GM23338 (cell line): ENCODE measurements around the gene NGEF. TPM values are rescaled to one million over a fixed set of nuclear protein-coding genes. Genes with fewer than 3 reads are reported as not detected.

Experiments used
- ATAC-seq: fragments of 200-7000 bp; cut with Tn5 transposase; 3 replicates; pipeline ENCODE4 v1.9.1; 2020
- DNase-seq: peaks from one replicate; pipeline ENCODE4 v3.0.0-alpha.2; 2015; ENCODE audit warnings: low spot score
- H2AFZ ChIP-seq: fragments of 200-600 bp; sonication (generic); 2 replicates; pipeline ENCODE4 v1.8.0; 2016; ENCODE audit warnings: antibody characterized with exemption, mild to moderate bottlenecking, moderate library complexity
- H3F3A ChIP-seq: fragments of 200-600 bp; sonication (generic); replicated peaks from 2 replicates; pipeline ENCODE4 v1.8.0; 2017; ENCODE audit warnings: antibody characterized with exemption, mixed run types, low read depth
- H3K27ac ChIP-seq: fragments of 200-600 bp; sonication (generic); 2 replicates; pipeline ENCODE4 v1.6.1; 2016; ENCODE audit warnings: low read depth
- H3K27me3 ChIP-seq: fragments of 200-600 bp; sonication (generic); 2 replicates; pipeline ENCODE4 v1.8.0; 2016; ENCODE audit warnings: mild to moderate bottlenecking, mixed run types, moderate library complexity; ENCODE audit not compliant: insufficient read depth
- H3K36me3 ChIP-seq: fragments of 200-600 bp; sonication (generic); 2 replicates; pipeline ENCODE4 v1.8.0; 2016; ENCODE audit warnings: mild to moderate bottlenecking; ENCODE audit not compliant: insufficient read depth
- H3K4me1 ChIP-seq: fragments of 200-600 bp; sonication (generic); 2 replicates; pipeline ENCODE4 v1.8.0; 2016; ENCODE audit warnings: mild to moderate bottlenecking, moderate library complexity; ENCODE audit not compliant: insufficient read depth
- H3K4me2 ChIP-seq: fragments of 200-600 bp; sonication (generic); 2 replicates; pipeline ENCODE4 v1.7.1; 2017; ENCODE audit warnings: mixed run types
- H3K4me3 ChIP-seq: fragments of 200-600 bp; sonication (generic); 2 replicates; pipeline ENCODE4 v1.6.1; 2016; ENCODE audit warnings: mixed run types
- H3K79me2 ChIP-seq: fragments of 200-600 bp; sonication (generic); replicated peaks from 2 replicates; pipeline ENCODE4 v1.8.0; 2017; ENCODE audit warnings: mild to moderate bottlenecking; ENCODE audit not compliant: insufficient read depth
- H3K9me2 ChIP-seq: fragments of 200-600 bp; sonication (generic); 2 replicates; pipeline ENCODE4 v1.8.0; 2017; ENCODE audit not compliant: insufficient read depth
- H4K20me1 ChIP-seq: fragments of 200-600 bp; sonication (generic); replicated peaks from 2 replicates; pipeline ENCODE4 v1.8.0; 2017; ENCODE audit warnings: mild to moderate bottlenecking; ENCODE audit not compliant: insufficient read depth
- H3K27ac Mint-ChIP-seq: 2 replicates; pipeline ENCODE4 v1.8.0; 2020; ENCODE audit warnings: inconsistent platforms, mild to moderate bottlenecking, moderate library complexity, mixed read lengths
- H3K27me3 Mint-ChIP-seq: 3 replicates; pipeline ENCODE4 v1.8.0; 2022; ENCODE audit warnings: low read depth, mild to moderate bottlenecking, moderate library complexity, mixed read lengths, inconsistent platforms; ENCODE audit not compliant: insufficient read depth, poor library complexity
- H3K36me3 Mint-ChIP-seq: 3 replicates; pipeline ENCODE4 v1.8.0; 2021; ENCODE audit warnings: low read depth, mild to moderate bottlenecking, inconsistent platforms, moderate library complexity, mixed read lengths
- H3K4me1 Mint-ChIP-seq: 3 replicates; pipeline ENCODE4 v1.8.0; 2020; ENCODE audit warnings: mild to moderate bottlenecking, inconsistent platforms, mixed read lengths
- H3K4me3 Mint-ChIP-seq: 3 replicates; pipeline ENCODE4 v1.8.0; 2021; ENCODE audit warnings: moderate library complexity, mild to moderate bottlenecking, inconsistent platforms, mixed read lengths
- H3K9me3 Mint-ChIP-seq: 3 replicates; pipeline ENCODE4 v1.8.0; 2020; ENCODE audit warnings: moderate library complexity, mild to moderate bottlenecking, inconsistent platforms, mixed read lengths
- CTCF ChIP-seq, 2 experiments: fragments of 200-600 bp in 1 of 2; sonication (generic) in 1 of 2; conservative IDR thresholded peaks; 2 replicates each; pipeline versions ENCODE4 v1.5.1 to v1.6.1; 2016 to 2017; ENCODE audit warnings: antibody characterized with exemption in 2 of 2, low read depth in 2 of 2, mild to moderate bottlenecking in 2 of 2, moderate library complexity in 1 of 2
- JUNB ChIP-seq: IDR thresholded peaks from one replicate; pipeline ENCODE4 v1.6.1; 2016; ENCODE audit warnings: antibody characterized with exemption; ENCODE audit not compliant: unreplicated experiment
- NANOG ChIP-seq: IDR thresholded peaks from 2 replicates; pipeline ENCODE4 v1.6.1; 2016; ENCODE audit warnings: antibody characterized with exemption, borderline replicate concordance
- POLR2AphosphoS5 ChIP-seq: IDR thresholded peaks from 2 replicates; pipeline ENCODE4 v1.6.1; 2016; ENCODE audit warnings: antibody characterized with exemption, low read depth
- STAT1 ChIP-seq: IDR thresholded peaks from one replicate; pipeline ENCODE4 v1.6.1; 2016; ENCODE audit warnings: antibody characterized with exemption; ENCODE audit not compliant: unreplicated experiment
- ZNF114 ChIP-seq: fragments of 250-450 bp; sonication (Bioruptor Pico); IDR thresholded peaks from 2 replicates; pipeline ENCODE4 v1.5.0; 2020; ENCODE audit warnings: mild to moderate bottlenecking, moderate library complexity
- ZNF331 ChIP-seq: fragments of 250-450 bp; sonication (Bioruptor Pico); IDR thresholded peaks from 2 replicates; pipeline ENCODE4 v1.5.0; 2020; ENCODE audit warnings: low read depth, mild to moderate bottlenecking, moderate library complexity
- ZNF462 ChIP-seq: fragments of 250-450 bp; sonication (Bioruptor Pico); IDR thresholded peaks from 2 replicates; pipeline ENCODE4 v1.5.0; 2020; ENCODE audit warnings: mild to moderate bottlenecking, moderate library complexity
- polyA plus RNA-seq: library from polyadenylated mRNA; unstranded; fragments of >200 nt; fragmentation: Nextera tagmentation; extraction: Ambion mirVana; gene quantifications from 2 replicates; pipeline ENCODE4 v1.2.1, GENCODE V29; 2016
- total RNA-seq: library from RNA; depleted of rRNA; stranded (reverse); fragments of >200 nt; shearing (Covaris generic); gene quantifications from 2 replicates; pipeline ENCODE4 v1.2.3, GENCODE V29; 2014
- TF ChIP-seq, protein P1 (sequence below): IDR thresholded peaks from 2 replicates; pipeline ENCODE4 v1.6.1; 2016; ENCODE audit warnings: antibody characterized with exemption

The NGEF gene
- total and polyA plus RNA-seq, 2 experiments from 2014 or later: 1.8 to 5.4 TPM

- TF ChIP-seq STAT1 (no peak), ZNF331 (CRISPR knock-in tag) (no peak)
- H3K36me3 ChIP-seq: no peaks in the 10 kb centered on the region
- no peak overlapping the region for H3K4me3 ChIP-seq
- DNase-seq: no peak
- H3K9me2 ChIP-seq: no peaks in the 10 kb centered on the region
- Mint-ChIP-seq H3K27me3 (peaks cover 6% of the 10 kb centered on the region), H3K27ac (no peak overlapping the region), H3K4me1 (peaks cover 10% of the 10 kb centered on the region; the same call in 2 of the 3 replicates), H3K36me3 (no peaks in the 10 kb centered on the region), H3K4me3 (no peak overlapping the region), H3K9me3 (no peaks in the 10 kb centered on the region)
- no peaks in the 10 kb centered on the region for H4K20me1 ChIP-seq
- no peak overlapping the region for H3K27ac ChIP-seq
- no peak overlapping the region for H3K4me2 ChIP-seq
- H3K79me2 ChIP-seq: no peaks in the 10 kb centered on the region
- ATAC-seq: no peak
- no peaks in the 10 kb centered on the region for H3K27me3 ChIP-seq
- 0 out of 2 replicates have a peak, but pooled peaks cover 3% of the 10 kb centered on the region for H3F3A ChIP-seq
- H2AFZ ChIP-seq: no peak overlapping the region
- peaks cover 7% of the 10 kb centered on the region for H3K4me1 ChIP-seq
Observed at GRCh38 chr2:232898592-232899543, 114.2 kb downstream of the NGEF start.

DNA sequence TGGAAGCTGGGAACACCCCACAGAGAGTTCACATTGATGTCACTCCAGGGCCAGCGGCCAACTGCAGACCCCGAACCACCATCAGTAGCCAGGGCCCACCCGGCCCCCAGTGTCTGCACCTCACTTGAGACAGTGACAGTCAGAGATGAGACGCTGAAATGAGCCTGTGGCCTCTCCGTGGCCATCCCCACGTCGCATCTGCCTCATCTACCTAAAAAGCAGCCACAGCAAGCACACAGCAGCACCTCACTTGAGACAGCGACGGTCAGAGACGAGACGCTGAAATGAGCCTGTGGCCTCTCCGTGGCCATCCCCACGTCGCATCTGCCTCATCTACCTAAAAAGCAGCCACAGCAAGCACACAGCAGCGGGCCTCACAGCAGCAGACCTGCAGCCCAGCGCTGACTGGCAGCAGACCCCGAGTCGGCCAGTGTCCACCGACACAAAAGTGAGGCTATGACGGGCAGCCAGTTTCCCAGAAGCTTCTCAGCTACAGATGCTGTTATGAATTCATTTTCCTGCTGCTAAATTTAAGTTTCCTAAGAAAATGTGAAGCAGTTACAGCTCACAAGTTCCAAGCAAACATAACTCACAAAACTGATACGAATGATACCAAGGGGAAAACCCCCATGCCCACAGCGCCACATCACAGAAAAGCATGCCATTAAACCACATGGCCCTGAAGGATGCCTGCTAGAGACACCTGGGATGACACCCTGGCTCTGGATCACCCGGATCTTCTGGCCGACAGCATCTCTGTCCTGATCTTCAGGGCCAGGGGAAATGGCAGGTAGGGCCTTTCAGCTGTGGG is 115.3 kb downstream of the NGEF start:
- Histone ChIP-seq H3K9me2 (no peaks in the 10 kb centered on the region), H3K27ac (no peak overlapping the region), H2AFZ (no peak overlapping the region), H3K4me3 (no peak overlapping the region), H3K79me2 (no peaks in the 10 kb centered on the region), H3K4me1 (peaks cover 7% of the 10 kb centered on the region), H3K36me3 (no peaks in the 10 kb centered on the region), H3K27me3 (no peaks in the 10 kb centered on the region), H4K20me1 (no peaks in the 10 kb centered on the region), H3K4me2 (no peak overlapping the region), H3F3A (0 out of 2 replicates have a peak, but pooled peaks cover 3% of the 10 kb centered on the region)
- no peaks in the 10 kb centered on the region for H3K9me3 Mint-ChIP-seq
- DNase-seq (no peak), ATAC-seq (no peak)
- no peaks in the 10 kb centered on the region for H3K36me3 Mint-ChIP-seq
- no peak overlapping the region for H3K4me3 Mint-ChIP-seq
- peaks cover 10% of the 10 kb centered on the region; the same call in 2 of the 3 replicates for H3K4me1 Mint-ChIP-seq
- H3K27me3 Mint-ChIP-seq: peaks cover 7% of the 10 kb centered on the region
- no peak overlapping the region for H3K27ac Mint-ChIP-seq
- TF ChIP-seq, protein P1, sequence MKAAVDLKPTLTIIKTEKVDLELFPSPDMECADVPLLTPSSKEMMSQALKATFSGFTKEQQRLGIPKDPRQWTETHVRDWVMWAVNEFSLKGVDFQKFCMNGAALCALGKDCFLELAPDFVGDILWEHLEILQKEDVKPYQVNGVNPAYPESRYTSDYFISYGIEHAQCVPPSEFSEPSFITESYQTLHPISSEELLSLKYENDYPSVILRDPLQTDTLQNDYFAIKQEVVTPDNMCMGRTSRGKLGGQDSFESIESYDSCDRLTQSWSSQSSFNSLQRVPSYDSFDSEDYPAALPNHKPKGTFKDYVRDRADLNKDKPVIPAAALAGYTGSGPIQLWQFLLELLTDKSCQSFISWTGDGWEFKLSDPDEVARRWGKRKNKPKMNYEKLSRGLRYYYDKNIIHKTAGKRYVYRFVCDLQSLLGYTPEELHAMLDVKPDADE: no peak
- TF ChIP-seq CTCF (conservative IDR thresholded peaks at IDR 0.05; ENCODE audit: low read depth in 2 of 2): no peak
- TF ChIP-seq ZNF462 (CRISPR knock-in tag): no peak
- TF ChIP-seq JUNB: no peak
- no peak for TF ChIP-seq ZNF114
- no peak for TF ChIP-seq ZNF331 (CRISPR knock-in tag)
- no peak for TF ChIP-seq POLR2AphosphoS5
- TF ChIP-seq NANOG: no peak
